HepG2 (cell line): ENCODE measurements around the gene HMCN1. TPM values are rescaled to one million over a fixed set of nuclear protein-coding genes. Genes with fewer than 3 reads are reported as not detected.

ENCODE experiments used
- ATAC-seq: fragments of 200-7000 bp; cut with Tn5 transposase; 3 replicates; pipeline ENCODE4 v1.9.1; 2020; ENCODE audit warnings: mild to moderate bottlenecking, moderate library complexity
- BruUV-seq: library from RNA; stranded (reverse); fragments of 400-500 nt; replicated peaks from 2 replicates; lab custom pipeline; 2021; lab: Mats Ljungman, UMichigan
- CTCF ChIA-PET: fragments of 300-600 bp; formaldehyde crosslinking; extraction: SDS; loops from one replicate; lab custom pipeline; 2021; ENCODE audit warnings: low total read pairs, inconsistent platforms, low intra/inter-chr PET ratio; lab: Yijun Ruan, JAX
- POLR2A ChIA-PET: fragments of 350-600 bp; sonication (Branson Sonifier 250); formaldehyde crosslinking; loops from one replicate; lab custom pipeline; 2020; ENCODE audit warnings: antibody characterized with exemption, inconsistent platforms; lab: Yijun Ruan, JAX
- DNase-seq: peaks from one replicate; pipeline ENCODE4 v3.0.0-alpha.2; 2015; ENCODE audit warnings: low spot score
- FAIRE-seq: peaks from 3 replicates; lab custom pipeline; 2011; peaks lifted over from hg19 to GRCh38; lab: Jason Lieb, UNC
- H2AFZ ChIP-seq: one replicate; pipeline ENCODE4 v1.6.1; 2011; ENCODE audit warnings: low read length, inconsistent platforms
- H3K27ac ChIP-seq: fragments of 300-600 bp; 3 replicates; pipeline ENCODE4 v1.8.0; 2011; ENCODE audit warnings: mixed run types, mild to moderate bottlenecking, mixed read lengths, low read length, inconsistent platforms; ENCODE audit not compliant: insufficient read depth; ENCODE audit errors: extremely low read length
- H3K27me3 ChIP-seq, 2 experiments: fragments of 200-600 bp in 1 of 2; 2 replicates in 1 of 2; 3 replicates in 1 of 2; pipeline versions ENCODE4 v1.6.0 to v1.8.0; 2011; ENCODE audit warnings: low read length in 2 of 2, mild to moderate bottlenecking in 2 of 2, moderate library complexity in 2 of 2, inconsistent platforms in 1 of 2; ENCODE audit not compliant: insufficient read depth in 2 of 2, control insufficient read depth in 1 of 2
- H3K36me3 ChIP-seq, 2 experiments: fragments of 200-600 bp in 1 of 2; replicated peaks in 1 of 2; 2 replicates in 1 of 2; 3 replicates in 1 of 2; pipeline versions ENCODE4 v1.5.1 to v1.8.0; 2011; ENCODE audit warnings: low read length in 2 of 2, inconsistent platforms in 1 of 2; ENCODE audit not compliant: insufficient read depth in 2 of 2, control insufficient read depth in 1 of 2
- H3K4me1 ChIP-seq: 2 replicates; pipeline ENCODE4 v1.5.1; 2012; ENCODE audit warnings: low read length, inconsistent platforms; ENCODE audit not compliant: insufficient read depth
- H3K4me2 ChIP-seq: 2 replicates; pipeline ENCODE4 v1.6.0; 2011; ENCODE audit warnings: low read depth, low read length, inconsistent platforms
- H3K4me3 ChIP-seq, 3 experiments: fragments of 200-600 bp in 1 of 3; sonication (generic), shearing (Covaris generic) in 1 of 3; replicated peaks in 1 of 3; 2 replicates each; pipeline ENCODE4 v1.5.1; 2011 to 2016; ENCODE audit warnings: low read length in 3 of 3, inconsistent platforms in 2 of 3, low read depth in 2 of 3, mild to moderate bottlenecking in 2 of 3, control low read depth in 1 of 3, mixed read lengths in 1 of 3; ENCODE audit not compliant: insufficient read depth in 1 of 3
- H3K79me2 ChIP-seq: one replicate; pipeline ENCODE4 v1.6.1; 2011; ENCODE audit warnings: low read length, inconsistent platforms; ENCODE audit not compliant: insufficient read depth
- H3K9ac ChIP-seq: 2 replicates; pipeline ENCODE4 v1.6.0; 2011; ENCODE audit warnings: mild to moderate bottlenecking, low read depth, low read length, inconsistent platforms; ENCODE audit not compliant: insufficient read depth
- H3K9me3 ChIP-seq: 2 replicates; pipeline ENCODE4 v1.5.1; 2012; ENCODE audit warnings: mild to moderate bottlenecking, low read length
- H4K20me1 ChIP-seq: 2 replicates; pipeline ENCODE4 v1.6.0; 2011; ENCODE audit warnings: inconsistent platforms, mild to moderate bottlenecking, low read length, moderate library complexity; ENCODE audit not compliant: insufficient read depth
- FOXC1 ChIP-seq: sonication (generic); formaldehyde crosslinking; IDR thresholded peaks from 2 replicates; pipeline ENCODE4 v1.8.0; 2022; ENCODE audit warnings: mild to moderate bottlenecking, missing genetic modification reagents, borderline replicate concordance
- KAT2B ChIP-seq: fragments of 150-350 bp; IDR thresholded peaks from 2 replicates; pipeline ENCODE4 v1.6.1; 2014; ENCODE audit warnings: low read depth, low read length, borderline replicate concordance
- NR1H2 ChIP-seq: sonication (generic); formaldehyde crosslinking; IDR thresholded peaks from 2 replicates; pipeline ENCODE4 v1.8.1; 2022; ENCODE audit warnings: low read depth, missing genetic modification reagents, borderline replicate concordance
- WGBS: methylation state at CpG from one replicate; pipeline ENCODE4 v1.1.6; 2017; ENCODE audit warnings: low lambda C conversion rate; 5-methylcytosine and 5-hydroxymethylcytosine counted together
- in situ Hi-C: cut with HindIII; loops from 2 replicates; pipeline ENCODE4 v1.10.0; 2017; ENCODE audit warnings: low pct_unique_long_range_greater_than_20kb; ENCODE audit not compliant: extremely low pct_ligation_motif_present
- intact Hi-C: fragments of 100-400 bp; cut with micrococcal nuclease; formaldehyde crosslinking; loops from one replicate; pipeline ENCODE4 v1.10.0; 2022; ENCODE audit not compliant: unreplicated experiment
- polyA plus RNA-seq, 8 experiments: library from polyadenylated mRNA; depleted of rRNA in 3 of 8; stranded (reverse) in 7 of 8; unstranded in 1 of 8; fragments of >200 nt; fragmentation: Illumina TruSeq in 4 of 8; extraction: Trizol in 4 of 8; gene quantifications; 2 replicates each; pipeline versions ENCODE4 v1.2.1 to v1.2.3, GENCODE V29; 2011 to 2016; ENCODE audit warnings: low read depth in 4 of 8, missing spikeins in 1 of 8, mixed read lengths in 1 of 8; ENCODE audit not compliant: insufficient read depth in 1 of 8
- total RNA-seq, 5 experiments: library from RNA; depleted of rRNA; stranded (reverse); fragments of >200 nt; fragmentation: Illumina TruSeq; extraction: Trizol; gene quantifications; 2 replicates each; pipeline ENCODE4 v1.2.3, GENCODE V29; 2016; ENCODE audit warnings: low read depth in 1 of 5
- TF ChIP-seq, protein P1 (sequence below): sonication (generic); formaldehyde crosslinking; IDR thresholded peaks from 2 replicates; pipeline ENCODE4 v1.5.0; 2020; ENCODE audit warnings: missing genetic modification reagents

HMCN1 gene
- total and polyA plus RNA-seq, 2 of the 13 experiments (the other 11 are each of a cell fraction or from before 2014, with no cell fraction given): 0.03 TPM; not detected in 1

DNA sequence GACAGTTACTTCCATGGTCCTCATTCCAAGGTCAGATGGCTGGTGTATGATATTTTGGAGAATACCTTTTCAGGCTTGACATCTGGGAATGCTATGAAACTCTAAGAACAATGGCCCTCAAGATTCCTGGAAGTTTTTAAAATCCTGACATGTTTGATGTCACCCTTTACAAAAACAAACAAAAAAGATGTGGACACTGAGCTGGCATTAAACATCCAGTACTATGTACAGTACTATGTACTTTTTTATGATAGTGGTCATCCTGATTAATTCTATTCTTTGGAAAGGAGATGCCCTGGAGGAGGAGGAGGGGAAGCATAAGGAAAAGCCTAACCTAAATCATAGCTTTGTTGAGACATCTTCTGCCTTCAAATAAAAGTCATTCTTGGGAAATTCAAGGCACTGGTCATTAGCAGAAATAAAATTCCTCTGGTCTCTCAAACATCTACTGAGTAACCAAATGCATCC is 235.4 kb downstream of the HMCN1 start:
- H3K27ac ChIP-seq: no peak overlapping the region
- no peaks in the 10 kb centered on the region for H3K4me1 ChIP-seq
- no peaks in the 10 kb centered on the region for H4K20me1 ChIP-seq
- H3K79me2 ChIP-seq: no peaks in the 10 kb centered on the region
- H3K27me3 ChIP-seq: no peaks in the 10 kb centered on the region
- in situ Hi-C loops: no loop called here
- no TSS peak for BruUV-seq
- FAIRE-seq: no peak
- no peaks in the 10 kb centered on the region for H3K36me3 ChIP-seq
- no peak overlapping the region for H2AFZ ChIP-seq
- no peak overlapping the region for H3K9ac ChIP-seq
- intact Hi-C loops: no loop called here
- no peak for ATAC-seq
- no peak overlapping the region for H3K4me3 ChIP-seq
- no peak overlapping the region for H3K4me2 ChIP-seq
- no peak for TF ChIP-seq NR1H2
- TF ChIP-seq, protein P1, sequence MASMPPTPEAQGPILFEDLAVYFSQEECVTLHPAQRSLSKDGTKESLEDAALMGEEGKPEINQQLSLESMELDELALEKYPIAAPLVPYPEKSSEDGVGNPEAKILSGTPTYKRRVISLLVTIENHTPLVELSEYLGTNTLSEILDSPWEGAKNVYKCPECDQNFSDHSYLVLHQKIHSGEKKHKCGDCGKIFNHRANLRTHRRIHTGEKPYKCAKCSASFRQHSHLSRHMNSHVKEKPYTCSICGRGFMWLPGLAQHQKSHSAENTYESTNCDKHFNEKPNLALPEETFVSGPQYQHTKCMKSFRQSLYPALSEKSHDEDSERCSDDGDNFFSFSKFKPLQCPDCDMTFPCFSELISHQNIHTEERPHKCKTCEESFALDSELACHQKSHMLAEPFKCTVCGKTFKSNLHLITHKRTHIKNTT (CRISPR knock-in tag): no peak
- TF ChIP-seq KAT2B: no peak
- POLR2A ChIA-PET: no interaction called here
- no peaks in the 10 kb centered on the region for H3K9me3 ChIP-seq
- no peak for DNase-seq
- CTCF ChIA-PET: no interaction called here

DNA sequence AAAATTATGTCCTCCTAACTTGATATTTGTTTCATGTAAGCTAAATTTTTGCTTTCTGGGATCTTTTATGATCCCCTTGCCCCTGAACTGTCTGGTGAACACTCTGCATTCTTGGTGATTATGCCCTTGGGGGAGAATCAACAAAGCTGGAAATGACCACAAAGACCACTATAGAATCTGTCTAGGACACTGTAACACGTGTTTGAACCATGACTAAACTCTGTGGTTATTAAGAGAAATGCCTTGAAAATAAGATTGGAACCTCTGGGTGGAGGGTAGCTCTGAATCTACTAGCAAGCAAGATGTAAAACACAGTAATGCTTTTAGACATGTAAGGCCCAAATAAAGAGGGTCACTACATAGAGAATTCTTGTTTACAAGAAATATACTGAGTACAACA is 237.5 kb downstream of the HMCN1 start:
- no peak overlapping the region for H3K9ac ChIP-seq
- H4K20me1 ChIP-seq: no peaks in the 10 kb centered on the region
- DNase-seq (no peak), ATAC-seq (no peak)
- H3K36me3 ChIP-seq: no peaks in the 10 kb centered on the region
- H3K27ac ChIP-seq: no peak overlapping the region
- ChIA-PET POLR2A (no interaction called here), CTCF (no interaction called here)
- BruUV-seq: no TSS peak
- H3K79me2 ChIP-seq: no peaks in the 10 kb centered on the region
- no peaks in the 10 kb centered on the region for H3K27me3 ChIP-seq
- H3K4me1 ChIP-seq: no peaks in the 10 kb centered on the region
- in situ Hi-C loops: no loop called here
- H3K4me2 ChIP-seq: no peak overlapping the region
- TF ChIP-seq FOXC1 (CRISPR knock-in tag): no peak
- TF ChIP-seq, all 625 proteins: peak for 0
- H3K4me3 ChIP-seq: no peak overlapping the region
- FAIRE-seq: no peak
- intact Hi-C loops: no loop called here
- no peaks in the 10 kb centered on the region for H3K9me3 ChIP-seq
- no peak overlapping the region for H2AFZ ChIP-seq
- WGBS: 0% methylated on average over 1 of the region's 1 CpG
